GM13976 (cell line): Measurements from ENCODE around the gene BICRA.
"Not testable (repeated sequence)": the region's sequence is repeated elsewhere in the genome, so short reads cannot be mapped to it uniquely, and the experiment has no call there.

ENCODE experiments used
- DNase-seq: peaks from one replicate; pipeline ENCODE4 v3.0.0; 2012; ENCODE audit warnings: low spot score
- in situ Hi-C: fragments of 300-500 bp; cut with MboI; formaldehyde crosslinking; loops from one replicate; pipeline ENCODE4 v1.12.0; 2022; ENCODE audit warnings: low sequenced_read_pairs, mixed read lengths, inconsistent platforms; ENCODE audit not compliant: unreplicated experiment
- TF ChIP-seq, protein P1 (sequence below): IDR thresholded peaks from 2 replicates; pipeline ENCODE4 v1.5.1; 2012; ENCODE audit warnings: borderline replicate concordance, mild to moderate bottlenecking; ENCODE audit not compliant: insufficient read depth; ENCODE audit errors: extremely low read depth, missing control alignments, control extremely low read depth

Gene BICRA

DNA sequence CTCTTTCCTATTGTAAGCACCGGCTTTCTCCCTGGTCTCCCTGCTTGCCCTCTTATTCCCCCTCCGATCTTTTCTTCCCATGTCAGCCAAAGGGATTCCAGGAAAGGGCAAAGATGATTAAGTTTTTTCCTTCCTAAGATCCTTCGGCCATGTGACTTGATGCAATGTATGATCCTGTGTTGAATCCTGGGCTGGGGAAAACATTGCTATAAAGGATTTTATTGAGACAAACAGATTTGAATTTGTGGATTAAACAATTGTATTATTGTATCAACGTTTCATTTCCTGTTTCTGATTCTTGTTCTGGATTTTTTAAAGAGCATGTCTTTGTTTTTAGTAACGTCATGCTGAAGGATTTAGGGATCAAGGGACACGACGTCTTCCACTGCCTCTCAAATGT lies 19.1 kb upstream of the BICRA start:
- in situ Hi-C loops: no loop called here
- TF ChIP-seq, protein P1, sequence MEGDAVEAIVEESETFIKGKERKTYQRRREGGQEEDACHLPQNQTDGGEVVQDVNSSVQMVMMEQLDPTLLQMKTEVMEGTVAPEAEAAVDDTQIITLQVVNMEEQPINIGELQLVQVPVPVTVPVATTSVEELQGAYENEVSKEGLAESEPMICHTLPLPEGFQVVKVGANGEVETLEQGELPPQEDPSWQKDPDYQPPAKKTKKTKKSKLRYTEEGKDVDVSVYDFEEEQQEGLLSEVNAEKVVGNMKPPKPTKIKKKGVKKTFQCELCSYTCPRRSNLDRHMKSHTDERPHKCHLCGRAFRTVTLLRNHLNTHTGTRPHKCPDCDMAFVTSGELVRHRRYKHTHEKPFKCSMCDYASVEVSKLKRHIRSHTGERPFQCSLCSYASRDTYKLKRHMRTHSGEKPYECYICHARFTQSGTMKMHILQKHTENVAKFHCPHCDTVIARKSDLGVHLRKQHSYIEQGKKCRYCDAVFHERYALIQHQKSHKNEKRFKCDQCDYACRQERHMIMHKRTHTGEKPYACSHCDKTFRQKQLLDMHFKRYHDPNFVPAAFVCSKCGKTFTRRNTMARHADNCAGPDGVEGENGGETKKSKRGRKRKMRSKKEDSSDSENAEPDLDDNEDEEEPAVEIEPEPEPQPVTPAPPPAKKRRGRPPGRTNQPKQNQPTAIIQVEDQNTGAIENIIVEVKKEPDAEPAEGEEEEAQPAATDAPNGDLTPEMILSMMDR: no peak
- no peak for DNase-seq

DNA sequence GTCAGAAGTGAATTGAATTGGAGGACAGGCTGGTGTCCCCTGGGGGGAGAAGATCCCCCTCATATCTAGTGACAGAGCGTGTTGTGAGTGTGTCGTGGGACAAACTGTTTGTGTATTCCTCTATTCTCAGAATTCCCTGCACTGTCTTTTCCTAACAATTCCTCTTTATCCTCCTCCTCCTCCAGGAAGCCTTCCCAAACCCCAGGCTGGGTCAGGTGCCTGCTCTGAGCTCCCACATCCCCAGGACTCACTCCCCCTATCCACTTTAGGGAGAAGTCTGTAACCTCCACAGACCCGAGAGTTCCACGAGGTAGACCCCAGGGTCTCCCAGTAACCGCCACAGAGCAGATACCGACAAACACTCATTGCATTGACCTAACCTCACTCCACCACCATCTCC lies 15.1 kb upstream of the BICRA start:
- peak; percentile 4 for DNase-seq
- TF ChIP-seq, protein P1: no peak
- in situ Hi-C loops: no loop called here

- TF ChIP-seq, protein P1: no peak
- no peak for DNase-seq
- in situ Hi-C loops: no loop called here
These were observed 13.0 kb upstream of the BICRA start for GRCh38 chr19:47595944-47596343.

DNA sequence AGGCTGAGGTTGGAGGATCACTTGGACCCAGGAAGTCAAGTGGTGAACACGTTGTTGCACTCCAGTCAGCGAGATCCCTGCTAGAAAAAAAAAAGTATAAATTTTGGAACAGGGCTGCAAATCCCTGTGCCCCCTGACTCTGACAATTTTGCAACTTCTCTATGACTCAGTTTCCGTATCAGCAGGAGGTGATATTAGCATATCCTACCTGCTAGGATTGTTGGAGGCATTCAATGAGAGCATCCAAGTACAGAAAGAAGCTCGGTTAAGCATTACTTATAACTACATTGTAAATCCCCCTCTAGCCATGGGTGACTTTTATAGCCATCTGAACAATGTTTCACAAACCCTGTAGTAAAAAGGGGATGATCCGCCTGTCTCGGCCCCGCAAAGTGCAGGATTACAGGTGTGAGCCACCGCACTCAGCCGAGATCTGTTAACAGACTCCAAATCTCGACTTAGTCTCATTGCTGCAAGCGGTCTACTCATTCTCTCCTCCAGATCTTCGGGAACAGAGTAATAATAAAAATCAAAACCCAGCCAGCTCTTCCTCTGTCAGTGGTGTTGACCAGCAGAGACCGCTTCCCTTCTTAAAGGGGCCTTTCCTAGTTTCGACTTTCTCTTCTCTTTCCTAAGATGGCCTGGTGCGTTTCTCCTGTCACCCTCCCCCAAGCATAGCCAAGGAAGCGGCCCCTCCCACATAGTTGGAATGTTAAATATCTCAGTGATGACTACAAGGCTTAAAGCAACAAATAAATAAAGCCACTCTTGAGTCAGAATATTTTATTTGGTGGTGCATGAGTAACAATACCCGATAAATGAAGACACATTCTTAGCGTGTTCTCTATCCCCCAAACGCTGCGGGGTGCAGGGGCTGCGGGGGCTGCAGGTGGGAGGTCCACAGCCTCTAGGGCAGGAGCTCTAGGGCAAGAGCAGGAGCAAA lies 10.3 kb upstream of the BICRA start:
- TF ChIP-seq, protein P1: no peak
- DNase-seq: no peak
- in situ Hi-C loops: no loop called here

DNA sequence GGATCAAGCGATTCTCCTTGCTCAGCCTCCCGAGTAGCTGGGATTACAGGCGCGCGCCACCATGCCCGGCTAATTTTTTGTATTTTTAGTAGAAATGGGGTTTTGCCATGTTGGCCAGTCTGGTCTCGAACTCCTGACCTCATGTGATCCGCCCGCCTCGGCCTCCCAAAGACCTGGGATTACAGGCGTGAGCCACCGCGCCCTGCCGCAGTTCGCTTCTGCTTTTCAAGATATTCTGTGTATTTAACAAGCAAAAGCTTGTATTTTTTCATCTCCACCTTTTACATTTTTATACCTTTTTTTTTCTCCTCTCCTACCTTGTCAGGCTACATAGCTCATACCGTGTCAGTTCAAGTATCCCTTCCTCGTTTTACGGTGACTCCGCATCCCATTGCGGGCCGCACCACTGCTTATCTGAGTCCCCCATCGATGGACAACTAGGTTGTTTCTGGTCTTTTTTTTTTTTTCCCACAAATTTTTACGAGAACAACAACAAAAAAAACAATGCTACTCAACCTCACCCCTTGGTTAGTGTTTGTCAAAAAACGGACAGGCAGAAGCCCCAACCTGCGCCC lies 9.2 kb upstream of the BICRA start:
- in situ Hi-C loops: not testable (repeated sequence)
- peak; percentile 42 for DNase-seq

- peak; percentile 100 for DNase-seq
- in situ Hi-C loops: no loop called here
- TF ChIP-seq, protein P1: no peak
These were observed 8.4 kb upstream of the BICRA start for GRCh38 chr19:47600246-47601179.
